Activated CD8-positive, alpha-beta memory T cell treated with anti-CD3 and anti-CD28 coated beads, Interleukin-2, amount 50 U/mL, for 24 hours (primary cell): ENCODE measurements around the gene KY.
A peak's percentile ranks its signal among the peaks of the same experiment; 100 is the strongest.
"Not testable (repeated sequence)": the region's sequence is repeated elsewhere in the genome, so short reads cannot be mapped to it uniquely, and the experiment has no call there.

Experiments
- DNase-seq: peaks from one replicate; pipeline ENCODE4 v3.0.0-alpha.2; 2020; ENCODE audit errors: extremely low read depth

Gene KY

DNA sequence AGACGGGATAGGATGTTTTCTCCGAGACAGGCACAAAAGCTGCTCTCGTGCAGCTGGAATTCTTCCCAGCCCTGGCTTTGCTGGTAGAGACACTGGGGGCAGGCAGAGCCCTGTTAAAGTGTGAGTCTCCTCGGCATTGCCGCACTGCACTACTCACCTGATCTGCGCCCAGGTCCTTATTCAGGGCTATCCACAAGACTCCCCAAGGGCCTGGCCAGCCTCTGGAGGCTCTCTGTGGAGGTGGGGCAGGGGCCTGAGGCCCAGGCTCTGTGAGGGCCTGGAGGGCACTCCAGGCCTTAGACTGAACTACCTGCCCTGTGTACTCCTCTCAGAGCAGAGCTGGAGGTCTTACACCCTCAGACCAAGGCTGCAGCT lies 48.4 kb downstream of the KY start:
- DNase-seq = no peak

DNA sequence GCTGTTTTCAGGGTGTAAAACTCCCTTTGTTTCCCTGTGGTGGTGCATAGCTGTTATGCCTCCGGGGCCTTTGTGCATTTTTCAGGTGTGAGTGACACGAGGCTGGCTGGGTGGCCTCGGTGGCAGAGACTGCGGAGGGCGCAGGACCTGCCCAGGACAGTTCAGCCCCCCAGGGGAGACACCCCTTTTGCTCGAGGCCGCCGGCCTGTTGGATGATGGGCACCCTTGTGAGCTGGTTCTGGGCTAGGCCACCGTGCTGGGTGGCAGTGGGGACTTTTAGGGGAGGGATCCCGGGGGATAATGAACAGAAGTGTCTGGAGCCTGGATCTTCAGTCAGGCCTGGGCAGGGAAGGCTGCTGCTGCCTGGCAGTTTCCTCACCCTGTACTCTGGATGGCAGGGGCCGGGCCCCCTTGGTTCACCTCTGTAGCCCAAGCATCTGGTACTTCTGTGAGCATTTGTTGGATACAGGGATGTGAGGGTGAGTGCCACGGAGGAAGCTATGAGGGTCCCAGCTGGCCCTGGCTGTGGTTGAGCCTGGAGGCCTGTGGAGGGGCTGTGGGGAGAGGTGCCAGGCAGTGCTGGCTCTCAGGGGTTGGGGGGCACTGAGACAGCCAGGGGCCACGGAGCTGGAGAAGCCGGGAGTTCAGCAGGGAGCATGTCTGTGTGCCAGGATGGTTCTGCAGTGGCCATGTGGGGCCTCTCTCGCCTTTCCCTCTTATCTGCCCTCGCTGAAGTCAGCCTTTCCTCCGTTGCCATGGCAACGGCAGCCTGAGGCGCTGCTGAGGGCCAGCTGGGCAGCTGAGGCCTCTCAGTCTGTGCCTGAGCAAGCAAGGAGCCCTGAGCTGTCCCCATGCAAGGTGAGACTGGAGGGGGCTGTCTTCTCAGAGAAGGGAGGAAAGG lies 49.0 kb downstream of the KY start:
- no peak for DNase-seq

DNA sequence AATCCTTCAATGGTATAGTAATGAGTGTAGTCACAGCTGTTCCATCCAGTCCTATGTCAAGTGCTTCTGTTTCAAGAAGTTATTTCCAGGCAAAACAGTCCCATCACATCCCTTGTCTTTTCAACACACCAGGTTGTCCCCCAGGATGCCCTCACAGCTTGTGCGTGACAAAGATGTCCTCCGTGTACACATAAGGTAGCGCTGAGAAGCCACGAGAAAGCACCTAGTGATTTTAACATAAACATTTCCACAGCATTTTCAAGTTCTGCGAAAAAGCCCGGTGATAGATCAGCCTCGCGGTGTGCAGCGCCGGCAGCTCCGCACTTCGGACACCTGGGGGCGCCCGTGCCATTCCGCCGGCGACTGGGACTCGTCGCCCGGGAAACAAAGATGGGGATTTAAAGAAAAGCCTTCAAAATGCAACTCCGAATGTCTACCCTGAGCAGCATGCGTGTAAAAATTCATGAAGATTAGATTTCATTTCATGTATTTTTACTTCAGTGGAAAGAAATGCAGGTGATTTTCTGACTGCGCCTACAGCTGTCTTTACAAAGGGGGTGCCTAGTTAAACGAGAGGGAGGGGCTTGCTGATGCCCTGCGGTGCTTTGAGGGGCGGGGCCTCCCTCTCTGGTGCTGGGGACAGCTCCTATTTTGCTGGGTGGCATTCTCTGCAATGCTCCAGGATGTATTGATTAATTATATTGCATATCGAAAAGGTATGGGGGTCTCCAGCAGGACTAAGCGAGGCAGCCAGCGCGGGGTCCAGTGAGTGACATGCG lies 49.9 kb downstream of the KY start:
- peak; percentile 10 for DNase-seq

DNA sequence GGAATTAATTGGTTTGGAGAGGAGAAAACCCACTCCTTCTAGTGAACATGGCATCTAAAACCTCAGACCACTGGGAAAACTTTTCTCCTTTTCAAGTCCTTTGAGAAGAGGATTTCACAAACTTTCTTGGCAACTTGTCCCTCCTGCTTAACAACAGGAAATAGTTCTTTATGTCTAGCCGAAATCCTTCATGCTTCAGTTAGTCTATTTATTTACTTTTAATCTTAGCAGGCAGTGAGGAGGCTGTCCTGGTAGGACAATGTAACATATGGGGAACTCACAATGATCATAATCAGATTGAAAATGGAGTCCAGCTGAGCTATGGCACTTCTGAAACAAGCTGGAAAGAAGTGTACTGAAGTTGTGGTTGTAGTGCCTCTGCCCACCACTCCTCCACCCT lies 50.6 kb downstream of the KY start:
- DNase-seq = no peak

DNA sequence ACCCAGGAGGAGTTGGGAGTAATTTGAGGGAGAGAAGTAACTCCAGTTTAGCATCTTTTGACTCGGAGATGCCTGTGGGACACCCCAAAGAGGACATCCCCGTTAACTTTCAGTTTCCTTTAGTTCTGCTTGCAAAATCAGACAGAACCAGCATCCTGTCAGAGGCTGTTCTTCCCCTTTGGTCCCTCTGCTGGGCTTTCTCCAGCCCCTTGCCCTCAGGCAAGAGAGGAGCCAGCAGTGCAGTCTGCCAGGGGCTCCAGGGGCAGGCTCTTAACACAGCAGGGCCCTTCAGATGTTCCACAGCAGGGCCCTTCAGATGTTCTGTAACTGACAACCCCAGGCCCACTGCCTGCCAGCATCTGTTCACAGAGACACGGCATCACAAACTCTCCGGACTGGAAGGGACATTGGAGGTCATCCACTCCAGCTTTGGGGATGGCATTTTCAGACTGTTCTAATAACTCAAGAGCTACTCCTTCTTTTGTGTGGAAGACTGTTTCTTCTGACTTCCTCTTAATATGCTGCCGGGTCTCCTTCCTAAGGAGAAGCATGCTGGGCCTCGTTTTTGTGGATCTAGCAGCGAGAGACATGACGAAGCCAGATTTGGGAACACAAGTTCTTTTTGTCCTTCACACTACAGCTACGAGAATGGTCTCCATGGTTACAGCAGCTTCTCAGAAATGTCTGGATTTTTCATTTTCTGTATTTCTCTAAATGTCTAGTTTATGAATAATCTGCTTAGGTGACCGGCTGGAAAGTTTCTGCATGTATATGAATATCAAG lies 51.9 kb downstream of the KY start:
- no peak for DNase-seq

DNA sequence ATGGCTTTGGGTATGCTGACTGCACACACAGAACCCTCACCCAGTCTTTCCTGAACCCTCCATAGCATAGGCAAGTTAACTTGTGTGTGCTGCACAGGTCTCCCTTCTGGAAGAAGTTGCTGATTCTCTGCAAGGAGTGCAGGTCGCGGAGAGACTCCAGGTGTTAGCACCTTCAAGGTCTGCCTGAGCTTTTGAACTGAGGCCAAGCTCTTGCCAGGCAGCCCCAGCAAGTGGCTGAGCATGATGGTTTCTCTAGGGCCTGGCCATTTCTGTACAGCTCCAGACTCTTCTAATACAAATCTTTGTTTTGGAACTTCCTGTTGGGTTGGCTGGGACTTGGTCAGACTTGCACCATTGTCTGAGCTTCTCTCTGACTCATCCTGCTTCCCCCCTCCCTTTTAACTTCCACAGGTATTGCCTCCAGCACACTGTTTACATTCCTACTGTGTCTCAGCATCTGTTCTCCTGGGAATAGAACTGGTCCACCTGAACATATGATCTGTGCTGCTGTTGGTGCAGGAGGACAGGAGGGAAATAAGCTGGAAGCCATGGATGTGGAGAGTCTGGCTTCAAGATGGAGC lies 53.3 kb downstream of the KY start:
- DNase-seq = no peak

DNA sequence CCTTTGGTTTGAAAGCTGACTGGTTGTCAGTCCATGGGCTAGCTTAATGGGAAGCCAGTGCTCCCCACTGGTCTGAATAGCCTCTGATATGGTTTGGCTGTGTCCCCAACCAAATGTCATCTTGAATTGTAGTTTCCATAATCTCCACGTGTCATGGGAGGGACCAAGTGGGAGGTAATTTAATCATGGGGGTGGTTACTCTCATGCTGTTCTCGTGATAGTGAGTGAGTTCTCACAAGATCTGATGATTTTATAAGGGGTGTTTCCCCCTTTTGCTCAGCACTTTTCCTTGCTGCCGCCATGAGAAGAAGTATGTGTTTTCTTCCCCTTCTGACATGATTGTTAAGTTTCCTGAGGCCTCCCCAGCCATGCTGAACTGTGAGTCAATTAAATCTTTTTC lies 55.8 kb downstream of the KY start:
- DNase-seq = not testable (repeated sequence)

DNA sequence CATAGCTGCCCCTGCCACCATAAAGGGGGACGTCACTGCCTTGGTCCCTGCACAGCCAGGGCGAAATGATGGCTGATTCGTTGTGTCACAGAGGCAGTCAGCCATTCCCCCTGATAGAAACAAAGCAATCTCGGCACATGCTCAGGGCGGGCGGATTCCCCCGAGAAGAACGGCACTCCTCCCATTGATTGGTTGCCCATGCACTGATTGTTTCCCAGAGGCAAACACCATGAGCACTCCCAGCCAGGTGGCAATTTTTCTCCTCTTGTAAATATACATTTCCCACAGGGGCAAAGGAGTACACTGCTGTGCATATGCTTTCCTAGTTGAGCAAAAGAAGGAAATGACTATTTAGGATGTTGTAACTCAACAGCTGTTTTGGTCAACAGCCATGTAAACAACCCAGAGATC lies 56.5 kb downstream of the KY start:
- no peak for DNase-seq

DNA sequence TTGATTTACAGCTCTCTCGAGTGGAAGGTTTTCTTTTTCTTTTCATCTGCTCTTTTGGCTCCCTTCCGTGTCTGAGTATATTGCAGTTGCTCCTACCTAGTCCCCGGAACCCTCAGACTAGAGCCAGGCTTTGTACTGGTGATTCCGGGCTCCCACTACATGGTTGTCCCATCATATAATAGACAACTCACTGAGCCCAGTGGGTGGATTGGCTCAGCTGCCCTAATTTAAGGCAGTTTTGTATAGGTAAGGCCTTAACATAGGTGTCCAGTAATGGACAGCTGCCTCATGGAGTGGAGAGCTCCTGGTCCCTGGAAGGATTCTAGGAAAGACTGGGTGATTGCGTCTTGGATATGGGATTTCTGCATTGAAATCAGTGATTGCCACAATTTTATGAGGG lies 58.0 kb downstream of the KY start:
- no peak for DNase-seq

DNA sequence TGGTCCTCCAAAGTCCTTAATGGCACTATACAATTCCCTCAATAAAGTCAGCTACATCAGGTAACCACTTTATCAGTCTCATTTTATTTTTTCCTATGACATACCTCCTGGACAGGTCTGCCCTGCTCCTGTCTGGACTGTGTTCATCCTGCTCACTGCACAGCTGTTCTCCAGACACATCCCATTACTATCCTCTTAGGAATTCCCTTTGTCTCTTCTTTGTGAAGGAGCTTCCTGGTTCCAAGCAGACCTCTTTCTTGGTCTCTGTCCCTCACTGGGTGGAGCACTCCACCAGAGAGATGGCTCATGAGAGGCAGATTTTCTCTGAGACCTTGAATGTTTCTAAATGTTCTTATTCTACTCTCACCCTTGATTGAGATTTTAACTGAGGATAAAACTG lies 60.1 kb downstream of the KY start:
- DNase-seq = no peak

DNA sequence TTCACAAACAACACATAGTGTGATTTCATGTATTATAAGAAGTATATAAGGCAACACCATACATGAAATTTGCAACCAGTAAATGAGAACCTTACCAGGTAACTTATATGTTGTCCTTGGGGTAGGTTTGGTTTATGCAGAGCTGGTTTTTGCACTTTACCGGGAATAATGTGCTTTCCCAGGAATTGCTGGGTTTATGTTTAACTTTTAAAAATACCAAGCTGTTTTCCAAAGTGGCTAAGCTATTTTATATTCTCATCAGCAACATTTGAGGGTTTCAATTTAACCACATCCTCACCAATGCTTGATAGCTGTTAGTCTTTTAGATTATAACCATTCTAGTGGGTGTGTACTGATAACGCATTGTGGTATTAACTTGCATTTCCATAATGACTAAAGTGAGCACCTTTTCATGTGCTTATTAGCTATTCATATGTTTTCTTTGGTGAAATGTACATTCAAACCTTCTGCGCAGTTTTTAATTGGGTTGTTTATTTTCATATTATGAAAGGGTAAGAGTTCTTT lies 71.6 kb downstream of the KY start:
- DNase-seq = no peak

DNA sequence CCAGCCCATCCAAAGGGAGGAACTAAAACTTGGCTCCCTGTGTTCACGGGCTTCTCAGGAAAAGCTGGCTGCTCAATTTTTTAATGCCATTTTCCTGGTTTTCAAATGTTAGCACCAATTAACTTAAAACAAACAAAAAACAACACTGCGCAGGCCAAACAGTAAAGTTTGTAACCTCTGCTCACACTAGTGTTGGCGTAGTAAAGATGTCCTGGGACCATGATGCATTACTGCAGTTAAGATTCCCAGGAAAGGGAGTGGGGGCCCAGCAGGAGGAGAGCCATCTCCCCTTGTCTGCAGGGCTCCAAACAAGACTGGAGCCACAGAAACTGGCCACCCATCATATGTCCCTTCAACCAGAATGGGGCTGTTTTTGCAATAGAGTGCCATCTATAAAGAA lies 74.0 kb downstream of the KY start:
- no peak for DNase-seq

DNA sequence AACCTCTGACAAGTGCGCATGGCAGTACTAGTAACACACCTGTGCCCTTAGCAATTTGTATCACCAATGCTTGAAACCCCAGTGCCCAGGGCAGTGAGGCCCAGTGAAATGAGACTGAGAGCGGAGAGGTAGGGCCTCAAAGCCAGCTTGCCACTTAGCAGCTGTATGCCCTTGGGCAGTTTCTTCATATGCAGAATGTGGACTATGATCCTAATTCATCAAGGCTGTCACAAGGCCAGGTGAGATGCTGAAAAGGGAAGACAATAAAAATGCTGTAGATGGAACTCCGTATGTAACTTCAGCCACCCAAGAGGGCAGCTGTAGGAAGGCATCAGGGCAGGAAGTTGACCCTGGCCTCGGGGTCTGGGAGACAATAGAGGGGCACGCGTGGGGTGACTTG lies 74.4 kb downstream of the KY start:
- no peak for DNase-seq

DNA sequence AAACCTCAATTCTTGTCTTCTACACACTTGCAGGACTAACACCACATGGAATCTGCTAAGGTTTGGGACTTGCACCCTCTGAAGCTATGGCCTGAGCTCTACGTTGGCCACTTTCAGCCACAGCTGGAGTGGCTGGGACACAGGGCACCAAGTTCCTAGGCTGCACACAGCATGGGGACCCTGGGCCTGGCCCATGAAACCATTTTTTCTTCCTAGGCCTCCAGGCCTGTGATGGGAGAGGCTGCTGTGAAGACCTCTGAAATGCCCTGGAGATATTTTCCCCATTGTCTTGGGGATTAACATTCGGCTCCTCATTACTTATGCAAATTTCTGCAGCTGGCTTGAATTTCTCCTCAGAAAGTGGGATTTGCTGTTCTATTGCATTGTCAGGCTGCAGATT lies 80.9 kb downstream of the KY start:
- not testable (repeated sequence) for DNase-seq

DNA sequence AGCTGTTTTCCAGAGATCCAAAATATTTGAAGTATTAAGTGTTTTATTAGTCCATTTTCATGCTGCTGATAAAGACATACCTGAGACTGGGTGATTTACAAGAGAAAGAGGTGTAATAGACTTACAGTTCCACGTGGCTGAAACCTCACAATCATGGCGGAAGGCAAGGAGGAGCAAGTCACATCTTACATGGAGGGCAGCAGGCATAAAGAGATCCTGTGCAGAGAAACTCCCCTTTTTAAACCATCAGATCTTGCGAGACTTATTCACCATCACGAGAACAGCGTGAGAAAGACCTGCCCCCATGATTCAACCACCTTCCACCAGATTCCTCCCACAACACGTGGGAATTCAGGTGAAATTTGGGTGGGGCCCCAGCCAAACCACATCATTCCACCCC lies 82.0 kb downstream of the KY start:
- no peak for DNase-seq

DNA sequence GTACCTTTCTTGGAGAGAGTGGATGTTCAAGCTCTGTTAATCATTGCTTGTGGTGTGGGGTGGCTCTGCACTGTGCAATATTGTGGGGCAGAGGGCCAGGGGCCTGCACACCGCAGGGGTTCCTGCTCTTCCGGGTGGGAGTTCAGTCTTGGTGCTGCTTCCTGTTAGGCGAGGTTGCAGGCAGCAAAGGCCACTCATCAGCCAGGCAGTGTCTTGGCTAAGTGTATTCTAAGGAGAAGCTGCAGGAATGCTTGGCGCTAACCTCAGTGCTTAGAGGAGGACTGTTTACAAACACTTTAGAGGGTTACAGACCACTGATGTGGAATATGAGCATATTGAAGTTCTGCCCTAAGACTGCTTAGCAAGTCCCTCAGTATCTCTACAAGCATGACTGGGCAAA lies 83.2 kb downstream of the KY start:
- no peak for DNase-seq

DNA sequence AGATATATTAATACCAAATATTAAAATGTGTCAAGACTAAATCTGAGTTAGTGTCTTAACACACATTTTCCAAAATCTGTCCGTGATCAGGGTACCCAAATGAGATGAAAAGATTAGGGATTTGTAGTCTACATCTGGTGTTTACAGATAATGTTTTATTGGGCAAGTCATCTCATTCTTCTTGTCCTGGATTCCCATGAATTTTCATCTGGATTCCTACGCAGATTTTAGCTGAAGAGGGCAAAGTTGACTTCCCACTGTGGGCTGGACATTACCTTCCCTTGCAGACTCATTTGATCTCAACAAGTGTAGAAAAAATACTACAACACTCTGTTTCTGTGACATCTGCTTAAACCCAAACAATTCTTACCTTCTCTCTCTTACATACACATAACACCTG lies 85.8 kb downstream of the KY start:
- DNase-seq = no peak

DNA sequence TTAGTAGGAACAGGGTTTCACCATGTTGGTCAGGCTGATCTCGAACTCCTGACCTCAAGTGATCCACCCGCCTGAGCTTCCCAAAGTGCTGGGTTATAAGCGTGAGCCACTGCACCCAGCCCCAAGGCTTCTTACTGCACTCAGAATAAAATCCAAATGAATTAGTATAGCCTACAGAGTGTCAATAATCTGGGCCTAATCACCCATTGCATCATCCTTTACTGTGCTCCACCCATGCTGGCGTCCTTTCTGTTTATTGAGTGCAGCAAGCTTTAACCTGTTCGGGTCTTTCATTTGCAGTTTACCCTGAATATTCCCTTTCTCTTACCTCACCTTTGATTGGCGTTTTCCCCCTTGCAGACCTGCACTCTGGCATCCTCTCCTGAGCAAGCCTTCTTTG lies 87.2 kb downstream of the KY start:
- no peak for DNase-seq

DNA sequence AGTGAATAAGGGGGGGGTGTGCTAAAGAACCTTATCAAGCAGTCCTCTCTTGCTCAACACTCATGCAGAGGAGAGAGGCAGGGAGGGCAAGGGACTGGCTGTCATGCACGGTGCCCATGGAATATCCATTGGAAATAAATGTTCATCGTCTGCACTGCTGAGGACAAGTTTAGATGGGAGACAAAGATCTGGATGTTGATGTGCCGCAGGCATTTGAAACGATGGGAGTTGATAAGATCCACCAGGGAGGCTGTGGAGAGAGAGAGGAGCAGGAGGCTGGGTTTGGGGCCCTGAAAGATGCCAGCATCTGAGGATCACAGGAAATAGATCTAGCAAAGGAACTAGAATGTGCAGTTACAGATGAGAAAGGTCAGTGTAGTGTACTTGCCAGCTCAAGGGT lies 88.8 kb downstream of the KY start:
- no peak for DNase-seq

DNA sequence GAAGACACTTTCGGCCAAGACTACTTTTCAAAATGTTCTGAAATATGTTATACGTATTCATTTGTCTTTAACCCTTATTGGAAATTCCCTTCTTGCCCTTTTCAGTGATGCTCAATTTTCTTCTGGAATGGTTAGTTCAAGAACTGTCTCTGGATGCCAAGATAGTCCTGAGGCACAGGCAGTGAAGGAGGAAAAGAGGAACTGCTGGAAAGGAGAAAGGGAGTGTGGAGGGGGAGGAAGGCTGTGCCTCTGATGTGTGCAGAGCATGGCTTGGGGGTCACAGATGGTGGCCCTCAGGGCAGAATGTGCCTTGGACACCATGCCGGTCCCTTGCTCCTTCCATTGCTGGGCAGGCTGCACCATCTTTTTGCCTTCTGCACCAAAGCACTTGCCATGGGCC lies 91.2 kb downstream of the KY start:
- no peak for DNase-seq
